H9 (cell line): ENCODE results near the gene ECE1. TPM values are rescaled to one million over a fixed set of nuclear protein-coding genes. Genes with fewer than 3 reads are reported as not detected.

Experiments used
- DNase-seq: peaks from one replicate; pipeline ENCODE4 v3.0.0-alpha.2; 2017
- H2AFZ ChIP-seq: one replicate; pipeline ENCODE4 v1.6.1; 2013; ENCODE audit warnings: mild to moderate bottlenecking, low read length, control low read depth, moderate library complexity
- H2AK5ac ChIP-seq: 2 replicates; pipeline ENCODE4 v1.6.1; 2013; ENCODE audit warnings: low read length, control low read depth, mixed read lengths; ENCODE audit not compliant: insufficient read length
- H2BK120ac ChIP-seq: one replicate; pipeline ENCODE4 v1.6.1; 2013; ENCODE audit warnings: low read depth, mild to moderate bottlenecking, low read length, control low read depth, inconsistent platforms; ENCODE audit not compliant: poor library complexity, severe bottlenecking
- H2BK12ac ChIP-seq: 2 replicates; pipeline ENCODE4 v1.6.1; 2013; ENCODE audit warnings: low read length, control low read depth, mixed read lengths, low read depth; ENCODE audit not compliant: insufficient read length
- H2BK15ac ChIP-seq: 2 replicates; pipeline ENCODE4 v1.6.1; 2013; ENCODE audit warnings: low read depth, low read length, control low read depth
- H2BK20ac ChIP-seq: one replicate; pipeline ENCODE4 v1.6.1; 2013; ENCODE audit warnings: low read depth, mild to moderate bottlenecking, low read length, control low read depth, inconsistent platforms; ENCODE audit not compliant: poor library complexity, severe bottlenecking
- H2BK5ac ChIP-seq: 2 replicates; pipeline ENCODE4 v1.6.1; 2013; ENCODE audit warnings: low read length, control low read depth, mixed read lengths; ENCODE audit not compliant: insufficient read length
- H3K14ac ChIP-seq: 2 replicates; pipeline ENCODE4 v1.6.1; 2013; ENCODE audit warnings: low read length, control low read depth; ENCODE audit not compliant: insufficient read depth
- H3K18ac ChIP-seq: 2 replicates; pipeline ENCODE4 v1.6.1; 2013; ENCODE audit warnings: low read depth, mild to moderate bottlenecking, mixed read lengths, low read length, control low read depth; ENCODE audit not compliant: insufficient read length
- H3K23ac ChIP-seq: 2 replicates; pipeline ENCODE4 v1.6.1; 2013; ENCODE audit warnings: low read length, control low read depth, mixed read lengths, low read depth; ENCODE audit not compliant: insufficient read length
- H3K23me2 ChIP-seq: 2 replicates; pipeline ENCODE4 v1.6.1; 2013; ENCODE audit warnings: low read depth, mild to moderate bottlenecking, mixed read lengths, low read length, control low read depth; ENCODE audit not compliant: insufficient read length, poor library complexity, severe bottlenecking
- H3K27ac ChIP-seq: 2 replicates; pipeline ENCODE4 v1.5.1; 2013; ENCODE audit warnings: low read length, control low read depth, mixed read lengths, low read depth; ENCODE audit not compliant: insufficient read length
- H3K27me3 ChIP-seq: 2 replicates; pipeline ENCODE4 v1.6.1; 2013; ENCODE audit warnings: low read length, control low read depth, inconsistent platforms; ENCODE audit not compliant: insufficient read depth
- H3K4ac ChIP-seq: 2 replicates; pipeline ENCODE4 v1.6.1; 2013; ENCODE audit warnings: low read depth, mild to moderate bottlenecking, control low read depth, inconsistent platforms, low read length, moderate library complexity
- H3K4me1 ChIP-seq: 2 replicates; pipeline ENCODE4 v1.6.1; 2013; ENCODE audit warnings: low read length, control low read depth, inconsistent platforms; ENCODE audit not compliant: insufficient read depth
- H3K4me2 ChIP-seq: 2 replicates; pipeline ENCODE4 v1.6.1; 2013; ENCODE audit warnings: low read length, control low read depth, mixed read lengths; ENCODE audit not compliant: insufficient read length, insufficient read depth
- H3K56ac ChIP-seq: 2 replicates; pipeline ENCODE4 v1.6.1; 2013; ENCODE audit warnings: low read depth, mild to moderate bottlenecking, mixed read lengths, low read length, control low read depth; ENCODE audit not compliant: insufficient read length
- H3K79me1 ChIP-seq: 2 replicates; pipeline ENCODE4 v1.6.1; 2013; ENCODE audit warnings: low read depth, mild to moderate bottlenecking, moderate library complexity, low read length, control low read depth, inconsistent platforms; ENCODE audit not compliant: insufficient read depth, poor library complexity, severe bottlenecking
- H3K79me2 ChIP-seq: 2 replicates; pipeline ENCODE4 v1.6.1; 2013; ENCODE audit warnings: low read length, control low read depth, inconsistent platforms; ENCODE audit not compliant: insufficient read depth
- H3K9ac ChIP-seq: 2 replicates; pipeline ENCODE4 v1.6.1; 2013; ENCODE audit warnings: low read length, control low read depth, mixed read lengths; ENCODE audit not compliant: insufficient read length; ENCODE audit errors: extremely low read depth
- H3K9me3 ChIP-seq: one replicate; pipeline ENCODE4 v1.6.1; 2013; ENCODE audit warnings: low read depth, low read length, inconsistent platforms; ENCODE audit not compliant: control insufficient read depth
- H3T11ph ChIP-seq: one replicate; pipeline ENCODE4 v1.6.1; 2013; ENCODE audit warnings: mild to moderate bottlenecking, low read length, control low read depth, inconsistent platforms
- H4K20me1 ChIP-seq: one replicate; pipeline ENCODE4 v1.6.1; 2013; ENCODE audit not compliant: control insufficient read depth, insufficient read length, insufficient read depth
- H4K5ac ChIP-seq: 2 replicates; pipeline ENCODE4 v1.6.1; 2013; ENCODE audit warnings: low read depth, mild to moderate bottlenecking, mixed read lengths, low read length, control low read depth; ENCODE audit not compliant: insufficient read length
- H4K8ac ChIP-seq: replicated peaks from 2 replicates; pipeline ENCODE4 v1.6.1; 2013; ENCODE audit warnings: low read length, control low read depth, mixed read lengths, low read depth; ENCODE audit not compliant: insufficient read length
- H4K91ac ChIP-seq: 2 replicates; pipeline ENCODE4 v1.6.1; 2013; ENCODE audit warnings: low read depth, mild to moderate bottlenecking, moderate library complexity, mixed read lengths, low read length, control low read depth; ENCODE audit not compliant: insufficient read length
- H3K27ac Mint-ChIP-seq, 3 experiments: 2 replicates in 2 of 3; 3 replicates in 1 of 3; pipeline ENCODE4 v1.8.0; 2020 to 2021; ENCODE audit warnings: mixed read lengths in 3 of 3, mild to moderate bottlenecking in 1 of 3, moderate library complexity in 1 of 3
- H3K27me3 Mint-ChIP-seq: 2 replicates; pipeline ENCODE4 v1.8.0; 2021; ENCODE audit warnings: low read depth, mild to moderate bottlenecking, moderate library complexity, mixed read lengths
- H3K36me3 Mint-ChIP-seq, 3 experiments: 2 replicates in 2 of 3; 3 replicates in 1 of 3; pipeline ENCODE4 v1.8.0; 2020 to 2021; ENCODE audit warnings: low read depth in 3 of 3, mixed read lengths in 3 of 3; ENCODE audit not compliant: insufficient read depth in 1 of 3
- H3K4me1 Mint-ChIP-seq, 2 experiments: 2 replicates each; pipeline ENCODE4 v1.8.0; 2020; ENCODE audit warnings: mixed read lengths in 2 of 2
- H3K4me3 Mint-ChIP-seq, 2 experiments: 2 replicates in 1 of 2; 3 replicates in 1 of 2; pipeline ENCODE4 v1.8.0; 2020 to 2021; ENCODE audit warnings: mild to moderate bottlenecking in 2 of 2, mixed read lengths in 2 of 2, moderate library complexity in 1 of 2
- H3K9me3 Mint-ChIP-seq, 2 experiments: 2 replicates in 1 of 2; 3 replicates in 1 of 2; pipeline ENCODE4 v1.8.0; 2020; ENCODE audit warnings: mild to moderate bottlenecking in 2 of 2, mixed read lengths in 2 of 2, moderate library complexity in 1 of 2
- WGBS: extraction: QIAGEN DNeasy Blood & Tissue Kit; methylation state at CpG from one replicate; pipeline ENCODE4 v1.1.7; 2013; ENCODE audit warnings: missing lambda C conversion rate, low lambda C conversion rate, mixed read lengths; ENCODE audit not compliant: insufficient read length; ENCODE audit errors: extremely low coverage; 5-methylcytosine and 5-hydroxymethylcytosine counted together
- total RNA-seq: library from RNA; stranded (reverse); gene quantifications from 2 replicates; pipeline ENCODE4 v1.2.1, GENCODE V29; 2021
- TF ChIP-seq, protein P1 (sequence below): fragments of 200-600 bp; sonication (generic); conservative IDR thresholded peaks from 3 replicates; pipeline ENCODE4 v1.8.0; 2021; ENCODE audit warnings: antibody characterized with exemption, mild to moderate bottlenecking

ECE1 gene
- total RNA-seq, 1 experiment from 2014 or later: 31.1 TPM

DNA sequence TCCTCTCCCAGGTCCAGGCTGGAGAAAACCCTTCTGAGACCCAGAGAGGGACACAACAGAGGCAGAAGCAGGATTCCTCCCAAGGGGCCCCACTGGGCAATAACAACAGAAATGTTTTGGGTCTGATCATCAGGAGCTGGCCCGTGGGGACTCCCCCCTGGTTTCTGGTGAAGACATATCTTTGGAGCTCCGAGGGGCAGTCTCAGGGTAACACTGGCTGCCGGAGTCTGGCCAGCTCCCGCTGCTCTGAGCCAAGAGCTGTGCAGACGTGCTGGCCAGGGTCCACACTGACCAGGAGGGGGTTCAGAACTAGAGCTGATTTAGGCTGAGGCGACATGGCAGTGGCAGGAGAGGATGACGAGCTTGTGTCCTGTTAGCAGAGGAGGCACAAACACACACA lies 13.1 kb downstream of the ECE1 start:
- no peaks in the 10 kb centered on the region for H3K23me2 ChIP-seq
- no peak overlapping the region for H4K5ac ChIP-seq
- no peaks in the 10 kb centered on the region; the same call in 1 of the 2 replicates for H3K27me3 Mint-ChIP-seq
- no peak overlapping the region for H2AK5ac ChIP-seq
- H3K9me3 ChIP-seq: no peaks in the 10 kb centered on the region
- no peak overlapping the region for H2BK15ac ChIP-seq
- H3K9ac ChIP-seq: no peak overlapping the region
- no peak overlapping the region for H2BK20ac ChIP-seq
- H3K36me3 Mint-ChIP-seq: peaks cover 0 to 5% (median 2%) of the 10 kb centered on the region in 3 experiments; a peak in 4 of 7 replicates
- no peak overlapping the region for H3K4ac ChIP-seq
- no peak overlapping the region for H2BK5ac ChIP-seq
- H3K27me3 ChIP-seq: no peaks in the 10 kb centered on the region
- no peak overlapping the region for H3K14ac ChIP-seq
- peaks cover 29 to 36% of the 10 kb centered on the region in 2 experiments for H3K4me1 Mint-ChIP-seq
- no CpG with 5 or more reads among the region's 7 CpGs for WGBS
- no peak overlapping the region for H2AFZ ChIP-seq
- H3K27ac Mint-ChIP-seq: peak overlapping the region in 2 of 3 experiments; percentile 34 to 95; a peak in 4 of 7 replicates
- H3K9me3 Mint-ChIP-seq: no peaks in the 10 kb centered on the region; a peak in 1 of 5 replicates
- DNase-seq: no peak
- peaks cover 5% of the 10 kb centered on the region; the same call in 1 of the 2 replicates for H3K4me1 ChIP-seq
- no peaks in the 10 kb centered on the region for H3K79me2 ChIP-seq
- no peak overlapping the region for H4K8ac ChIP-seq
- H3K4me3 Mint-ChIP-seq: no peak overlapping the region
- H3K18ac ChIP-seq: no peak overlapping the region
- H4K20me1 ChIP-seq: no peaks in the 10 kb centered on the region
- H3T11ph ChIP-seq: no peak overlapping the region
- no peak overlapping the region for H3K4me2 ChIP-seq
- H3K23ac ChIP-seq: no peak overlapping the region
- H3K27ac ChIP-seq: no peak overlapping the region
- H4K91ac ChIP-seq: no peak overlapping the region
- H3K79me1 ChIP-seq: no peaks in the 10 kb centered on the region
- no peak overlapping the region for H2BK12ac ChIP-seq
- TF ChIP-seq, protein P1, sequence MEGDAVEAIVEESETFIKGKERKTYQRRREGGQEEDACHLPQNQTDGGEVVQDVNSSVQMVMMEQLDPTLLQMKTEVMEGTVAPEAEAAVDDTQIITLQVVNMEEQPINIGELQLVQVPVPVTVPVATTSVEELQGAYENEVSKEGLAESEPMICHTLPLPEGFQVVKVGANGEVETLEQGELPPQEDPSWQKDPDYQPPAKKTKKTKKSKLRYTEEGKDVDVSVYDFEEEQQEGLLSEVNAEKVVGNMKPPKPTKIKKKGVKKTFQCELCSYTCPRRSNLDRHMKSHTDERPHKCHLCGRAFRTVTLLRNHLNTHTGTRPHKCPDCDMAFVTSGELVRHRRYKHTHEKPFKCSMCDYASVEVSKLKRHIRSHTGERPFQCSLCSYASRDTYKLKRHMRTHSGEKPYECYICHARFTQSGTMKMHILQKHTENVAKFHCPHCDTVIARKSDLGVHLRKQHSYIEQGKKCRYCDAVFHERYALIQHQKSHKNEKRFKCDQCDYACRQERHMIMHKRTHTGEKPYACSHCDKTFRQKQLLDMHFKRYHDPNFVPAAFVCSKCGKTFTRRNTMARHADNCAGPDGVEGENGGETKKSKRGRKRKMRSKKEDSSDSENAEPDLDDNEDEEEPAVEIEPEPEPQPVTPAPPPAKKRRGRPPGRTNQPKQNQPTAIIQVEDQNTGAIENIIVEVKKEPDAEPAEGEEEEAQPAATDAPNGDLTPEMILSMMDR: no peak
- no peak overlapping the region for H2BK120ac ChIP-seq
- no peak overlapping the region for H3K56ac ChIP-seq
